Spleen (tissue), 11 donors: ENCODE measurements around the gene GPC4. TPM values are rescaled to one million over a fixed set of nuclear protein-coding genes. Genes with fewer than 3 reads are reported as not detected.

Experiments used
- DNase-seq: peaks from one replicate; pipeline ENCODE4 v3.0.0-alpha.2; 2020
- H3K27ac ChIP-seq, 8 donors: fragments of 200-600 bp; sonication (generic) in 7 of 8; 1 replicate in 4 of 8; 2 replicates in 4 of 8; pipeline versions ENCODE4 v1.5.0 to v1.8.0; 2016 to 2021; ENCODE audit warnings: inconsistent platforms in 4 of 8, mild to moderate bottlenecking in 4 of 8, moderate library complexity in 1 of 8
- H3K27me3 ChIP-seq, 7 donors: fragments of 200-600 bp; sonication (generic) in 6 of 7; replicated peaks in 1 of 7; 1 replicate in 4 of 7; 2 replicates in 3 of 7; pipeline versions ENCODE4 v1.5.0 to v1.8.0; 2016 to 2021; ENCODE audit warnings: inconsistent platforms in 3 of 7, mild to moderate bottlenecking in 1 of 7
- H3K36me3 ChIP-seq, 6 donors: fragments of 200-600 bp; sonication (generic) in 5 of 6; 1 replicate in 4 of 6; 2 replicates in 2 of 6; pipeline versions ENCODE4 v1.5.0 to v1.8.0; 2016 to 2021; ENCODE audit warnings: inconsistent platforms in 2 of 6
- H3K4me1 ChIP-seq, 6 donors: fragments of 200-600 bp; sonication (generic) in 5 of 6; 1 replicate in 3 of 6; 2 replicates in 3 of 6; pipeline versions ENCODE4 v1.5.0 to v1.8.0; 2016 to 2021; ENCODE audit warnings: inconsistent platforms in 3 of 6
- H3K4me3 ChIP-seq, 8 donors: fragments of 200-600 bp; sonication (generic) in 7 of 8; 1 replicate in 4 of 8; 2 replicates in 4 of 8; pipeline versions ENCODE4 v1.5.0 to v1.8.0; 2016 to 2021; ENCODE audit warnings: inconsistent platforms in 4 of 8, mild to moderate bottlenecking in 4 of 8, moderate library complexity in 2 of 8
- H3K9me3 ChIP-seq, 8 donors: fragments of 200-600 bp; sonication (generic) in 7 of 8; 1 replicate in 4 of 8; 2 replicates in 4 of 8; pipeline versions ENCODE4 v1.5.0 to v1.8.0; 2016 to 2021; ENCODE audit warnings: inconsistent platforms in 4 of 8
- CTCF ChIP-seq, 11 experiments: fragments of 200-600 bp in 7 of 11; fragments of 450-650 bp in 4 of 11; sonication (generic) in 4 of 11; IDR thresholded peaks in 8 of 11; conservative IDR thresholded peaks in 3 of 11; 1 replicate in 7 of 11; 2 replicates in 4 of 11; pipeline versions ENCODE4 v1.4.0 to v1.8.0; 2016 to 2021; ENCODE audit warnings: antibody characterized with exemption in 11 of 11, inconsistent platforms in 4 of 11, mild to moderate bottlenecking in 1 of 11
- POLR2A ChIP-seq, 3 donors: fragments of 450-650 bp; IDR thresholded peaks; one replicate each; pipeline ENCODE4 v1.5.1; 2017; ENCODE audit warnings: antibody characterized with exemption in 3 of 3, mild to moderate bottlenecking in 1 of 3
- POLR2AphosphoS5 ChIP-seq, 3 donors: sonication (generic); formaldehyde crosslinking; IDR thresholded peaks; one replicate each; pipeline ENCODE4 v1.5.1; 2017; ENCODE audit warnings: antibody characterized with exemption in 3 of 3
- WGBS, 5 donors: extraction: QIAGEN DNeasy Blood & Tissue Kit in 3 of 5; methylation state at CpG; one replicate each; pipeline versions ENCODE4 v1.1.5 to v1.1.7; 2013 to 2018; 5-methylcytosine and 5-hydroxymethylcytosine counted together
- intact Hi-C: fragments of 100-400 bp; cut with DNase I; formaldehyde crosslinking; loops from one replicate; pipeline ENCODE4 v1.15.0; 2023; ENCODE audit warnings: low total_unique reads
- polyA plus RNA-seq, 3 donors: library from polyadenylated mRNA; stranded (reverse); fragments of 200-250 nt; gene quantifications; one replicate each; pipeline ENCODE4 v1.2.1, GENCODE V29; 2013
- total RNA-seq, 7 donors: library from RNA; depleted of rRNA in 3 of 7; stranded (reverse); fragments of >200 nt in 3 of 7; fragmentation: NEBNext Ultra II Directional in 4 of 7; extraction: Animal tissue kit (Norgen Biotek cat#: 25700) in 4 of 7; gene quantifications; one replicate each; pipeline versions ENCODE4 v1.1.0 to v1.2.1, GENCODE V29; 2016 to 2021
- donor health status: healthy with polysubstance abuse.
- donor health status: DM: no; HTN: no; CAD: no; lungs with moderate emphysema.
- donor health status: DM: no; HTN: no; CAD: no.
- donor health status: Bipolar disorder and iron deficiency.
- donor health status: healthy.
- donor health status: DM: no; HTN: no; CAD: no.
- donor health status: DM: yes; HTN: yes; CAD: no.

The GPC4 gene
- total and polyA plus RNA-seq, 10 donors: 0.70 to 17.7 (median 4.9) TPM

DNA sequence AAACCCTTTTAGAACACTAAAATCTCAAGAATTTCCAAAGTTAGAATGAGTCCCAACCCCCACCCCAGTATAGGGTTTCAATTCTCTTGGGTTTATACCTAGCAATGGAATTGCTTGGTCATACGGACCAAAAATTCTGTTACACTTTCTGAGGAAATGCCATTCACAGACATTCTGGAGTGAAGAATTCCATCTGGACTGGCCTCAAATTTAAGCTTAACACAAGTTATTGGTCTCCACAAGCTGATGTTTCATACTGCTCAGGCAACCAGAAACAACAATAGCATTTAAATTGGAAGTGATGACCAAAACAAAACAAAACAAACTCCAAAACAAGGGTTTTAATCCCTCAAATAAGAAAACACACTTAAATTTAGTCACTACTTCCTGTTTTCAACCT is 51.1 kb downstream of the GPC4 start:
- H3K9me3 ChIP-seq: no peaks in the 10 kb centered on the region
- intact Hi-C loops: no loop called here
- no peaks in the 10 kb centered on the region for H3K36me3 ChIP-seq
- H3K4me3 ChIP-seq: no peak overlapping the region
- no peak for DNase-seq
- TF ChIP-seq CTCF (IDR thresholded peaks at IDR 0.05 in 8 of 11, conservative IDR thresholded peaks at IDR 0.05 in 3 of 11): no peak
- no peak for TF ChIP-seq POLR2A (IDR thresholded peaks at IDR 0.05)
- no peak for TF ChIP-seq POLR2AphosphoS5 (IDR thresholded peaks at IDR 0.05)
- no peaks in the 10 kb centered on the region for H3K27me3 ChIP-seq
- no peak overlapping the region for H3K27ac ChIP-seq
- no peaks in the 10 kb centered on the region for H3K4me1 ChIP-seq
- WGBS, 5 donors: 50 to 79% (median 62%) methylated on average over 1 of the region's 1 CpG

- H3K36me3 ChIP-seq: no peaks in the 10 kb centered on the region
- H3K4me3 ChIP-seq: no peak overlapping the region
- intact Hi-C loops: no loop called here
- H3K27ac ChIP-seq: no peak overlapping the region
- no peak for TF ChIP-seq POLR2A (IDR thresholded peaks at IDR 0.05)
- no peak for TF ChIP-seq CTCF (IDR thresholded peaks at IDR 0.05 in 8 of 11, conservative IDR thresholded peaks at IDR 0.05 in 3 of 11)
- H3K27me3 ChIP-seq: no peaks in the 10 kb centered on the region
- H3K4me1 ChIP-seq: no peaks in the 10 kb centered on the region
- H3K9me3 ChIP-seq: no peaks in the 10 kb centered on the region
- 69 to 90% (median 71%) methylated on average over 2 of the region's 2 CpGs for WGBS, 5 donors
- no peak for DNase-seq
Measured at GRCh38 chrX:133362538-133362937, 52.8 kb downstream of the GPC4 start.

- WGBS, 5 donors: 70 to 95% (median 80%) methylated on average over 2 of the region's 2 CpGs
- intact Hi-C loops: no loop called here
- DNase-seq: no peak
- Histone ChIP-seq H3K4me3 (no peak overlapping the region), H3K36me3 (no peaks in the 10 kb centered on the region), H3K9me3 (no peaks in the 10 kb centered on the region), H3K27ac (no peak overlapping the region), H3K4me1 (no peaks in the 10 kb centered on the region), H3K27me3 (no peaks in the 10 kb centered on the region)
- TF ChIP-seq POLR2AphosphoS5 (IDR thresholded peaks at IDR 0.05): no peak
- no peak for TF ChIP-seq POLR2A (IDR thresholded peaks at IDR 0.05)
- no peak for TF ChIP-seq CTCF (IDR thresholded peaks at IDR 0.05 in 8 of 11, conservative IDR thresholded peaks at IDR 0.05 in 3 of 11)
Measured at GRCh38 chrX:133359466-133359865, 55.8 kb downstream of the GPC4 start.

- Histone ChIP-seq H3K9me3 (no peaks in the 10 kb centered on the region), H3K4me3 (no peak overlapping the region), H3K27ac (no peak overlapping the region), H3K36me3 (no peaks in the 10 kb centered on the region), H3K4me1 (no peaks in the 10 kb centered on the region), H3K27me3 (peaks cover 0 to 6% (median 0%) of the 10 kb centered on the region in 7 donors)
- WGBS, 5 donors: 60 to 75% (median 74%) methylated on average over 2 of the region's 2 CpGs
- no peak for DNase-seq
- intact Hi-C loops: no loop called here
- TF ChIP-seq POLR2A (IDR thresholded peaks at IDR 0.05): no peak
Measured at GRCh38 chrX:133353233-133353632, 62.1 kb downstream of the GPC4 start.

DNA sequence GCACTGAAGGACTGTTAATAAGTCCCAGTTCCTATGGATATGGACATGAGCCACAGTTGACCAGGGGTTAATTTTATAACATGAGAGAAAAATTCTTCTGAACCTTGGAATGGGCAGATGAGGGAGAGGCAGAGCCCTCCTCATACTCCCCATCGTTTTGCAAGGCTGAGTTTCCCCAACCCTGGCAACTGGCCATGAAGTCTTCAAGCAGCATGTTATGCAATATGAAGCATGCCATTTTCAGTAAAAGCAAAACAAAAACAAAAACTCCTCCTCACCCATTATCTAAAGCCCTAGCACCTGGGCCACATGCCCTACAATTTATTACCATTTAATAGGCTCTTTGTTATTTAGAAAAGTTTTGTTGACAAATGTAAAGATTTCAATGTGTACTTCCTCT is 64.5 kb downstream of the GPC4 start:
- no peaks in the 10 kb centered on the region for H3K36me3 ChIP-seq
- intact Hi-C loops: no loop called here
- WGBS, 5 donors: 10 to 67% (median 31%) methylated on average over 1 of the region's 1 CpG
- no peak for DNase-seq
- TF ChIP-seq POLR2AphosphoS5 (IDR thresholded peaks at IDR 0.05) (no peak), CTCF (IDR thresholded peaks at IDR 0.05 in 8 of 11, conservative IDR thresholded peaks at IDR 0.05 in 3 of 11) (no peak), POLR2A (IDR thresholded peaks at IDR 0.05) (no peak)
- no peak overlapping the region for H3K27ac ChIP-seq
- no peaks in the 10 kb centered on the region for H3K9me3 ChIP-seq
- H3K4me3 ChIP-seq: no peak overlapping the region
- no peaks in the 10 kb centered on the region for H3K4me1 ChIP-seq
- H3K27me3 ChIP-seq: peaks cover 0 to 6% (median 0%) of the 10 kb centered on the region in 7 donors
